RPMI7951 (cell line): ENCODE results near the gene SMCR8. TPM values are rescaled to one million over a fixed set of nuclear protein-coding genes. Genes with fewer than 3 reads are reported as not detected.
A peak's percentile ranks its signal among the peaks of the same experiment; 100 is the strongest.
"Not testable (repeated sequence)": the region's sequence is repeated elsewhere in the genome, so short reads cannot be mapped to it uniquely, and the experiment has no call there.

Experiments
- DNase-seq: peaks from one replicate; pipeline ENCODE4 v3.0.0-alpha.2; 2012; ENCODE audit warnings: low read depth
- total RNA-seq: library from RNA; depleted of rRNA; stranded (reverse); fragments of >200 nt; shearing (Covaris generic); gene quantifications from 2 replicates; pipeline ENCODE4 v1.2.3, GENCODE V29; 2014; rRNA removed

Gene SMCR8, protein sequence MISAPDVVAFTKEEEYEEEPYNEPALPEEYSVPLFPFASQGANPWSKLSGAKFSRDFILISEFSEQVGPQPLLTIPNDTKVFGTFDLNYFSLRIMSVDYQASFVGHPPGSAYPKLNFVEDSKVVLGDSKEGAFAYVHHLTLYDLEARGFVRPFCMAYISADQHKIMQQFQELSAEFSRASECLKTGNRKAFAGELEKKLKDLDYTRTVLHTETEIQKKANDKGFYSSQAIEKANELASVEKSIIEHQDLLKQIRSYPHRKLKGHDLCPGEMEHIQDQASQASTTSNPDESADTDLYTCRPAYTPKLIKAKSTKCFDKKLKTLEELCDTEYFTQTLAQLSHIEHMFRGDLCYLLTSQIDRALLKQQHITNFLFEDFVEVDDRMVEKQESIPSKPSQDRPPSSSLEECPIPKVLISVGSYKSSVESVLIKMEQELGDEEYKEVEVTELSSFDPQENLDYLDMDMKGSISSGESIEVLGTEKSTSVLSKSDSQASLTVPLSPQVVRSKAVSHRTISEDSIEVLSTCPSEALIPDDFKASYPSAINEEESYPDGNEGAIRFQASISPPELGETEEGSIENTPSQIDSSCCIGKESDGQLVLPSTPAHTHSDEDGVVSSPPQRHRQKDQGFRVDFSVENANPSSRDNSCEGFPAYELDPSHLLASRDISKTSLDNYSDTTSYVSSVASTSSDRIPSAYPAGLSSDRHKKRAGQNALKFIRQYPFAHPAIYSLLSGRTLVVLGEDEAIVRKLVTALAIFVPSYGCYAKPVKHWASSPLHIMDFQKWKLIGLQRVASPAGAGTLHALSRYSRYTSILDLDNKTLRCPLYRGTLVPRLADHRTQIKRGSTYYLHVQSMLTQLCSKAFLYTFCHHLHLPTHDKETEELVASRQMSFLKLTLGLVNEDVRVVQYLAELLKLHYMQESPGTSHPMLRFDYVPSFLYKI
- 5.6 and 5.9 TPM in 2 replicates for total RNA-seq

DNA sequence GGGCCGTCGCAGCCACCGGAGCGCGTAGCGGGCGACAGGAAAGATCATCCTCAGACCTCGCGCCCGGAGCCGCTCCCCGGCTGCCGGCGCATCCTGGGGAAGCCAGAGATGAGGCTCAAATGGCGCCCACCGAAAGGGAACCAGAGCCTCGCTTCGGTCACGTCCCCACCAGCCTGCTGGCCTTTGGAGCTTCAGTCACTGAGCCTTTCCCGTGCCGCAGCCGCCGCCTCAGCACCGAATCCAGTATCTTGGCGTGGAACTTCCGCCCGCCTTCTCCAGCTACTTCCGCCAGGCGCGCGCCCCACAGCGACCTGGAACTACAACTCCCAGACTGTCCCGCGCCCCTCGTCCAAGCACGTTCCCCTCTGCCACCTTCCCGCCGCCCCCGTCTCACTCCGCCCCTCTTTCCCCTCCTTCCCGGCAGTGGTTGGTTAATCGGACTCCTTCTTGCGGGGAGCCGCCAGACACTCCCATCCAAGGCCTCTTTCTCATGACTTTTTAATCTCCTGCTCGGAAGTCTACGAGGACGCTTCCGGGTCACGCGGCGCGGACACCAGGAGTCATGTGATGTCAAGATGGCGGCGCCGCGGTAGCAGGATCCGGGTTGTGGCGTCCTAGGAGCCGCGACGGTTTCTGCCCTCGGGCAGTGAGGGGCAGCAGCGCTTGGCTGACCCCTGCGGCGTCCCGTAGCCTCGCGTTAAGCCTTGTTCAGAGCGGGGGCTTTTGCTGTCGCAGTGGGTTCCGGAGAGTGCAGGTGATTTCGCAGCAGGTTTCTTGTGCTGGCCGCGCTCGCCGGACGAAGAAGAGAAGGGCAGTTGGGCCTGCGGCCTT, at the start of gene SMCR8, which contains the start of gene TOP3A:
SMCR8 (plus strand) TSS at position 563 of the 831 bp plus-strand sequence. CDS start 497 bp downstream, outside the sequence.
TOP3A (minus strand) TSS at position 264 of the 831 bp plus-strand sequence; CDS start at position 48, 216 bp downstream.
- peak; percentile 97 for DNase-seq

DNA sequence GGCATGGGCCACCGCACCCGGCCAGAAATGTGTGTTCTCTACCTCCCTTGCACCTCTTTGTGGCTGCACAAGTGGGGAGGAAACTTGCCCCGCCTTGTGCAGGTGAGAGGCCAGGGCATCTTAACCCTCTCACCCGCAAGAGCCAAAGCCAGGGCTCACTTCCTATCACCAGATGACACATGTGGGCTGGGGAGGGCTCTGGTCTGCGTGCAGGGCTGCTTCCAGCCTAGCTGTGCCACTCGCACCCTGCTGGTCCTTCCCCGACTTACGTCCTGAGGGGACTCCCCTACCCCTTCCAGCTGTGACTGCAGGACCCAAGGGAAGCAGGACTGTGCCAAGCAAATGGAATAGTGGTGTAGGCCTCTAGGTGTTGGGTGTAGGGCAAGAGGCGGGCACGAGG, 47.7 kb upstream of the SMCR8 start:
- DNase-seq, result no peak

DNA sequence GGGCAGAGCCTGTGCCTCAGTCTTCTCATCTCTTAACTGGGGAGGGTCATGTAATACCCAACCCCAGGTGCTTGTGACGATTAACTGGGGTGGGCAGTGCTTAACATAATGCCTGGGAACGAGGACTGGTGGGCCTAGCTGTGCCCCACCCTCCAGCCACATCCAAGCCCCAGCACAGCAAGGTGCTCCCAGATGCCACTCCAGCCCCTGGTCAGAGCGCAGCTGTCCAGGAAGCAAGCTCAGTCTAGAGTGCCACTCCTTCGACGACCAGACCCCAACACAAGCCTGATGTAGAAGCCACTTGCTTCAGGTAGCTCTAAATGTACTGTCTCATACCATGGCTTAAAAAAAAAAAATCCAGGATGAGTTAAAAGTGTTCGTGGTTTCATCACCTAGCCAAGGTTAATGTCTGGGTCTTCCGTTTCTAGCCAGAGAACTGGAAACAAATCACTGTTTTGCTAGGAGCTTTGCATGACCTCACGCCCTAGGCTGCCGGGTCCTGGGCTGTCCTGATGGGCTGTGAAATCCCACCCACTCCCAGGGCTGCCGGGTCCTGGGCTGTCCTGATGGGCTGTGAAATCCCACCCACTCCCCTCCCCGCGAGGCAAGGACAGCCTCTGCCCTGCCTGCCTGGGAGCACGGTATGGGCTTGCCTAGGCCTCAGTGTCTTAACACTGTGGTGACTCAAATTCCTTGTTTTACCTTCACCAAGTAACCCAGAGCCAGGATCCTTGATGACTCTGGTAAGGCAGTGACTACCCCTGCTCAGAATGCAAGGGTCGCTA, 47.0 kb upstream of the SMCR8 start:
- no peak for DNase-seq

DNA sequence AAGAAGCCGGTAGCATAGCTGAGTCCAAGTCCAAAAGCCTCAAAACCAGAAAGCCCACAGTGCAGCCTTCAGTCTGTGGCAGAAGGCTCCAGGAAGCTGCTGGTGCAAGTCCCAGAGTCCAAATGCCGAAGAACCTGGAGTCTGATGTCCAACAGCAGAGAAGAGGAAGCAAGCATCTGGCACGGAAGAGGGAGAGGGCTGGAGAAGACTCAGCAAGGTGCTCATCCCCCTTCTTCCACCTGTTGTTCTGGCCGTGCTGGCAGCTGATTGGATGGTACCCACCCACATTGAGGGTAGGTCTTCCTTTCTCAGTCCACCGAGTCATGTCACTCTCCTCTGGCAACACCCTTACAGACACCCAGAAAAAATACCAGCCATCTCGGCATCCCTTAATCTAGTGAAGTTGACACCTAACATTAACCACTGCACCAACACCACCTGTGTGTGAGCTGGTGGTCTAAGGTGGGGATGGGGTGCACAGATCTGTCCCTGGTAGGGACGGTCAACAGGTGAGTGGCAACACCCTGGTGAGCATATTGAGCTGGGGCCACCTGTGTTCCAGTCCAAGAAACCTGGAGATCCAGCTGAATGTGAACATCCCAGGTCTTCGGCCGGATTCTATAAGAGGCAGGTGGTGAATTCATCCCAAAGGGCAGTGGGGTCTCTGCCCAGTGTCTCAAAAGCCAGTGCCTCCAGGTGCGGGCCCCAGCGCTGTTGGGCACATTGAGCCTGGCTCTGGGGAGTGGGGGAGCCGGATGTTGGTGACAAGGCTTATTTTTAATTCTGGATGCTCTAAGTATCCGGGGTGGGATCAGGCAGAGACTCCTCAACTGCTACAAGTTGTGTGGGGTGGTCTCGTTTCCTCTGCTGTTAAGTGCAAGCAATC, 44.8 kb upstream of the SMCR8 start:
- no peak for DNase-seq

DNA sequence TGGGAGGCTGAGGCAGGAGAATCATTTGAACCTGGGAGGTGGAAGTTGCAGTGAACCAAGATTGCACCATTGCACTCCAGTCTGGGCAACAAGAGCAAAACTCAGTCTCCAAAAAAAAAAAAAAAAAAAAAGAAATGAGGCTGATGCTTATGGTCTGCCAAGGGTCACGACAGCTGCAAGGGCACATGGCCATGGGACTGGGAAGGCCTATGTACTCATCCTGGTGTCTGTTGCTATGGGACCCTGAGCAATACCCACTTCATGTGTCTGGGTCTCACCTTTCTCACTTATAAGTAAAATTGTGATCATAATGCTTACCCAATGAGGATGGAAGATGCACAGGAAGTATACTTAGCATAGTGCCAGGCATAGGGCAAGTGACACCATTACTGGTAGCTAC, 38.0 kb upstream of the SMCR8 start:
- DNase-seq, result no peak

DNA sequence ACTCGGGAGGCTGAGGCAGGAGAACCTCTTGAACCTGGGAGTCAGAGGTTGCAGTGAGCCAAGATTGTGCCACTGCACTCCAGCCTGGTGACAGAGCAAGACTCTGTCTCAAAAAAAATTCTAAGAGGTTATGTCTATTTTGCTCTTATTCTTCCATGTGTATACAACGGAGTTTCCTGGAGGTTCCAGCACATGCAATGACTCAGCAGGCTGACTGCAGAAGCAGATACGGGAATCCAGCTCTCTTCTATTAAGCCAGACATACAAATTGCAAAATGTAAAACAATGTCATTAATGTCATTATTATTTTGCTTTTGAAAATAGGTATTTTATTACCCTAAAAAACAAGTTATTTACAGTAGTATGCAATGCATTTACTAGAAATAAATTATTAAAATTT, 36.2 kb upstream of the SMCR8 start:
- no peak for DNase-seq

DNA sequence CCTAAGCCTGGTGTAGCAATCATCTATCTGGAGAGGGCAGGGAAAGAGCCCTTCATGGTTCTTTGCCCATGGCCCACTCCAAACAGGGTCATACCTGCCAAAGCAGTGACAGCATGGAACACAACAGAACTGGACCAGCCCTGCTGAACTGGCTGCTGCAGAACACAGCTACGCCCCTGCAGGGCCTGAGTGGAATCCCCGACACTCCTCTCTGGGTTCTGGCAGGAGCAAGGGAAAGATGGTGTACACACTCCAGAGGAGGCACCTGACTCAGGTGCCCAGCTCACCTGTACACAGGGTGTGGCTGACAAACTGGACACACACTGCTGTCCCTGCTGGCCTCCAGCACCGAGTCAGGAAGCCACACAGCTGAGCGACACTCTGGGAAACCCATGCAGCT, 34.8 kb upstream of the SMCR8 start:
- DNase-seq, result no peak

DNA sequence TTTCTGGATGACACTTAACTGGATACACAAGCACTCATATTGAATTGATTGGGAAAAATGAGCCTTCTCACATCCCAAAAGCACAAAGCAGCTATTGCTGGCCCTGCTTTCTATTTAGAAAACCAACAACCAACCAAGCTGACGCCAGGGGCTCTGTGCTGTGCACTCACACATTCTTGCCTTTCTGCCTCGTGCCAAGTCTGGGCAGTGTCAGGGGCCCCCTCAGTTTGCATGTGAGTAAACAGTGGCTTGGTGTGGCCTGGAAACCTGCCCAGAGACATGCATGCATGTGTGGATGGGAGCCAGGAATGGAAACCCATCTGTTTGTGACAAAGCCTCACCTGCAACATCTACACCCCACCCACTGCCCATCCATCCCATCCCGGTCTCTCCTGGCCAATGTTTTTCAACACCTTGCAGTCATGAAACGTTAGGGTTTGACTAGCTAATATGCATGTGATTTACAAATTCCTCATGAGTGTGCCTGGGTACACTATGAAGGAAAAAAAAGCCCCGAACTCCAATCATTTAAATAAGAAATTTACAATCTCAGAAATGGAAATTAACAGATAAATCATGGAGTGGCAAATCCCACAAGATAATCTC, 34.2 kb upstream of the SMCR8 start:
- no peak for DNase-seq

DNA sequence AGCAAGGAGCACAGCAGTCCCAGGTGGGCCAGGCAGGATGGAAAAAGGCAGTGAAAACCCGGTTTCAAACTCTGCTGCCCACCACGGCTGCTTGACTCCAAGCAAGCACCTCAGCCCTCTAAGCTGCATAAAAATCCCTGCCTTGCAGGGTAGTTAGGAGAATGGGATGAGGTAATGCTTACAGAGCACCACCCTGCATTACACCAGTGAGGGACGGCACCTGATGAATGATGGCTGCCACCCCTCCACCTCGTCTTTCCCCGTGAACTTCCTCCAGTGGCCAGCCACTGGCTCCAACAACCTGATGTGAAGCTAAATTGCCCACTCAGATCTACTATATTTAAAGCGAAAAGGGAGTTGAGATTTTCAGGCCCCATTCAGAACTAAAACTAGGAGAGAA, 33.3 kb upstream of the SMCR8 start:
- DNase-seq, result no peak

DNA sequence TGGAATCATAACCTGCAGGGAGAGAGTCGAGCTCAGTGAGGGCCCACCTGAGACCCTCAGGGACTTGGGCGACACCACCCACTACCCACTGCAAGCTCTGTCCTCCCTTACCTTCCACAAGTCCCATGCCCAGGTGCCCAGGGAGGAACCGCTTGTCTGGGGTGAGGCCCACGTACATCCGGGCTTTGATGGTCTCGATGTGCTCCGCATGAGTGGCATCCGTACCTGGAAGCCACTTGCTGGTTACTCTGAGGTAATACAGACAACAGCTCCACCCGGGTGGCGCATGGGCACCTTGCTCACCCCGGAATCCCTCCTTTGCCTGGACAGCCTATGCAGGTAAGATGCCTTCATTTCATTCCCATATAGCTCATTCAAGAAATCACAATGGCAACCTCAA, 29.8 kb upstream of the SMCR8 start:
- DNase-seq, result no peak

DNA sequence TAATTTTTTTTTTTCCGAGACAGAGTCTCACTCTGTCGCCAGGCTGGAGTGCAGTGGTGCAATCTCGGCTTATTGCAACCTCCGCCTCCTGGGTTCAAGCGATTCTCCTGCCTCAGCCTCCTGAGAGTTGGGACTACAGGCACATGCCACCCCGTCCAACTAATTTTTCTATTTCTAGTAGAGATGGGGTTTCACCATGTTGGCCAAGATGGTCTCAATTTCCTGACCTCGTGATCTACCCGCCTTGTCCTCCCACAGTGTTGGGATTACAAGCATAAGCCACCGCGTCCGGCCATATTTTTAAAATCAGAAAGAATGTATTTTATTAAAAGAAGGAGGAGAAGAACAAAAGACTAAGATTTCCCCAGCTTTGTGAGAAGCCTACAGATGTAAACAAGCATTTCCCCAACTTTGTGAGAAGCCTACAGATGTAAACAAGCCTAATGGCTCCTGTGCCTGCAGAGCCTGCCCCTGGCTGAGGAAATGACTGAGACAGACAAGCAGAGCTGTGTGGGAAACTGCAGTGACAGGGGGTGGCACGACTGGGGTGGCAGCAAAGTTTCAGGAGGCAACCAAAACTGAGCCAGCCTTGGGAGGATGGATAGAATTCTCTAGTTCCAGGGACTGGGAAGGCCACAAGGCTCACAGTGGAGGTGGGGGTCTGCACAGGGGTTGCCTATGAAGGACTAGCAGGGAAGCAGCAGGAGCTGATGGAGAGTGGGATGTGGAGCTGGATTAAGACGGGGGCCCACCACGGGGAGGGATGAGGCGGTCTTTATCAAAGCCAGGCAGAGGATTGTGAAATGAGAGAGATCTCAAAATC, 23.2 kb upstream of the SMCR8 start:
- DNase-seq, result no peak

DNA sequence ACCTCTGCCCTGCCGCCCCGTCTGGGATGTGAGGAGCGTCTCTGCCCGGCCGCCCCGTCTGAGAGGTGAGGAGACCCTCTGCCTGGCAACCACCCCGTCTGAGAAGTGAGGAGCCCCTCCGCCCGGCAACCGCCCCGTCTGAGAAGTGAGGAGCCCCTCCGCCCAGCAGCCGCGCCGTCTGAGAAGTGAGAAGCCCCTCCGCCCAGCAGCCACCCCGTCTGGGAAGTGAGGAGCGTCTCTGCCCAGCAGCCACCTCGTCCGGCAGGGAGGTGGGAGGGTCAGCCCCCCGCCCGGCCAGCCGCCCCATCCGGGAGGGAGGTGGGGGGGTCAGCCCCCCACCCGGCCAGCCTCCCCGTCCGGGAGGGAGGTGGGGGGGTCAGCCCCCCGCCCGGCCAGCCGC, 17.0 kb upstream of the SMCR8 start:
- not testable (repeated sequence) for DNase-seq

DNA sequence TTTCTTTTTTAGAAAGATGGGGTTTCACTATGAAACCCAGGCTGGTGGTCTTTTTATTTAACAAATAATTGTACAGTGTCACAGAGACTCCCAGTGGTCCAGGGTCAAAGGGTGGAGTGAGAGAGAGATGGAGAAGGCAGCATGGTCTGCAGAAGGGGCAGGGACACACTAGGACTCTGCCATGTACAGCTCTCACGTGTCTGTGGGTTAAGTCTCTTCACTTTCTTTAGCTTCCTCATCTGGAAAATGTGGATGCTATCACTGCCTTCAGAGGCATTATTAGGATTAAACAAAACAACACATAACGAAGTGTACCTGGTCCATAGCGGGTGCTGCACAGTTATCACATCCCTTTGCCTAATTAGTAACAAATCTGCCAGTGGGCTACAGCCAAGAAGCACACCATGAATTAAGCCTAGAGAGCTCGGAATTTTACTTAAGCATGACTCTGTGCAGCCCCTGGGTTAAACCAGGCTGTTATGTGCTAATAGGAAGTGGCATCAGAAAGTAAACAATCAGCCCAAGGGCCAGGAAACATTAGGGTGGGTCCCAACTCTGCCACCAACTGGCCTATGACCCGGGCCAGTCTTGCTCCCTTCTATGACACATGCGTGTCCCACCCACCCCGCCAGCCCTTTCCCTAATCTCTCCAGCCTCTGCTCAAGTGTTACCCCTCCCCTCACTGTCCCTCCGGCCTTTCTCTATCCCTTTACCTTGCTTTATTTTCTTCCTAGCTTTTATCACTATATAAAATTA, 14.2 kb upstream of the SMCR8 start:
- no peak for DNase-seq

DNA sequence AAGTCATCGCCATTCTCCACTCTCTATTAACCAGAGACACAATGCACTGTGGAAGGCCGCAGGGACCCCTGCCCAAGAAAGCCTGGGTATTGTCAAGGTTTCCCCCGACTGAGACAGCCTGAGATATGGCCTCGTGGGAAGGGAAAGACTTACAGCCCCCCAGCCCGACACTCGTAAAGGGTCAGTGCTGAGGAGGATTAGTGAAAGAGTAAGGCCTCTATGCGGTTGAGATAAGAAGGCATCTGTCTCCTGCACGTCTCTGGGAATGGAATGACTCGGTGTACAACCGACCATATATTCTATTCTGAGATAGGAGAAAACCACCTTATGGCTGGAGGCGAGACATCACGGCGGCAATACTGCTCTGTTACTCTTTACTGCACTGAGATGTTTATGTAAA, 11.9 kb upstream of the SMCR8 start:
- DNase-seq, result not testable (repeated sequence)

DNA sequence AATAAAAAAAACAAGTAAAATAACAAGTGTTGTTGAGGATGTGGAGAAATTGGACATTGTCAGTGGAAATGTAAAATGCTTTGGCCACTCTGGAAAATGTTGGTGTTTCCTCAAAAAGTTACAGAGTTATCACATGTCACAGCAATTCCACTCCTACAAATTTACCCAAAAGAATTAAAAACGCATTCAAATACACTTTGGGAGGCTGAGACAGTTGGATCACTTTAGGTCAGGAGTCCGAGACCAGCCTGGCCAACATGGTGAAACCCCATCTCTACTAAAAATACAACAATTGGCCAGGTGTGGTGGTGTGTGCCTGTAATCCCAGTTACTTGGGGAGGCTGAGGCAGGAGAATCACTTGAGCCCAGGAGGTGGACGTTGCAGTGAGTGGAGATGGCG, 5.9 kb upstream of the SMCR8 start:
- DNase-seq, result no peak

DNA sequence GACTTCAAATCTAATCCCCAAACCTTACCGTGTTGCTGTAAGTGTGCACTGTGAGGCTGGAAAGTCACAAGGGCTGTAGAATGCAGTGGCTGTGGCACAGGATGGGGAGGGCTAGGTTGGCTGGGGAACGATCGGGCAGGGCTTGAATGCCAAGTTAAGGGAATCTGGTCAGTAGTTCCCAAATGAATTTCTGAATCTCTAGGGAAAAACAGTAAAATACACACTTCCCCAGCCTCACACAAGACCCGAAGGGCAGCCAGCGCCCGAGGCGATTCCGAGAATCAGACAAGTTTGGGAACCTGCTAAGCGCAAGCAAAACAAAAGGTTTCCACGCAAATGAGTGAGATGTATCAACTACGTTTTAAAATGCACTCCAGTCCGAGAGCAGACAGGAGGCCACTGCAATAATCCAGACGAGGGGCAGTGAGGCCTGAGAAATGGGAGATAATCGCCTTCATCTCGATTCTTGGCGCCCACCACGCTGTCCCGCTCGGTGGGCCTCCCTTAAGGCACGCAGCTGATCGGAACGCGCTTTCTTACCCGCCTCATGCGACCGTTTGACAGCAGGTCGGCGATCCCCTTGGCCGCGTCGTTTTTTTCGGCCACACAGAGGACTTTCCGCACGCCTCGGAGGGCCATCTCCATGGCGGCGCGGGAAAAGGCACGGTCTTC, 898 bp upstream of the SMCR8 start:
- peak; percentile 6 for DNase-seq

DNA sequence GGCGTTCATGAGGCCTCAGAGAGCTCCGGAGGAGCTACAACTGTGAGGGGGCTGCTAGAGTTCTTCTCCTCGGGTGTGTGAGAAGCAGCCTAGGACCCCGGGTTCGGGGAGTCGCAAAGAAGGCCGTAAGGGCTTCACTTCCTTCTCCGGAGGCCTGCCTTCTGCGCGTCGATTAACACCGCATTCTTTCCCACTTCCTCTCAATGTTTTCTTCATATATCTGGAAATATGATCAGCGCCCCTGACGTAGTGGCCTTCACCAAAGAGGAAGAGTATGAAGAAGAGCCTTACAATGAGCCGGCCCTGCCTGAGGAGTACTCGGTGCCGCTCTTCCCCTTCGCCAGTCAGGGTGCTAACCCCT, 449 bp downstream of the SMCR8 start:
- DNase-seq, result no peak
